HepG2 (cell line): ENCODE data around the gene KDM6B. TPM values are rescaled to one million over a fixed set of nuclear protein-coding genes. Genes with fewer than 3 reads are reported as not detected.

ENCODE experiments used
- BRD4 ChIP-seq: sonication (generic); formaldehyde crosslinking; IDR thresholded peaks from 2 replicates; pipeline ENCODE4 v1.4.0; 2020; ENCODE audit warnings: missing genetic modification reagents
- CENPT ChIP-seq: sonication (generic); formaldehyde crosslinking; IDR thresholded peaks from 2 replicates; pipeline ENCODE4 v1.8.0; 2022; ENCODE audit warnings: low read depth, mild to moderate bottlenecking, moderate library complexity, missing genetic modification reagents
- ETS1 ChIP-seq: sonication (generic); formaldehyde crosslinking; IDR thresholded peaks from 2 replicates; pipeline ENCODE4 v1.4.0; 2020; ENCODE audit warnings: missing genetic modification reagents
- IRF1 ChIP-seq: sonication (generic); formaldehyde crosslinking; IDR thresholded peaks from 2 replicates; pipeline ENCODE4 v1.4.0; 2020; ENCODE audit warnings: low read depth, mild to moderate bottlenecking, missing genetic modification reagents
- NFE2L1 ChIP-seq: sonication (generic); formaldehyde crosslinking; IDR thresholded peaks from 2 replicates; pipeline ENCODE4 v1.4.0; 2020; ENCODE audit warnings: missing genetic modification reagents, mild to moderate bottlenecking, borderline replicate concordance
- RCOR2 ChIP-seq: IDR thresholded peaks from 2 replicates; pipeline ENCODE4 v1.6.1; 2016; ENCODE audit warnings: missing biosample characterization, missing genetic modification reagents
- RELA ChIP-seq: sonication (generic); formaldehyde crosslinking; IDR thresholded peaks from 2 replicates; pipeline ENCODE4 v1.4.0; 2020; ENCODE audit warnings: missing genetic modification reagents
- SAP130 ChIP-seq: IDR thresholded peaks from 2 replicates; pipeline ENCODE4 v1.6.1; 2016; ENCODE audit warnings: low read depth
- SMC3 ChIP-seq: IDR thresholded peaks from 2 replicates; pipeline ENCODE4 v1.6.1; 2011; ENCODE audit warnings: low read length, improper control_type of control experiment
- SSRP1 ChIP-seq: IDR thresholded peaks from 2 replicates; pipeline ENCODE4 v1.6.1; 2016; ENCODE audit warnings: control low read depth
- TP53 ChIP-seq: sonication (generic); formaldehyde crosslinking; conservative IDR thresholded peaks from 2 replicates; pipeline ENCODE4 v1.4.0; 2020; ENCODE audit warnings: missing genetic modification reagents
- ZFP90 ChIP-seq: sonication (generic); formaldehyde crosslinking; IDR thresholded peaks from 2 replicates; pipeline ENCODE4 v1.8.0; 2022; ENCODE audit warnings: missing genetic modification reagents, mild to moderate bottlenecking, inconsistent platforms, borderline replicate concordance
- ZNF230 ChIP-seq: sonication (generic); formaldehyde crosslinking; IDR thresholded peaks from 2 replicates; pipeline ENCODE4 v1.4.0; 2020; ENCODE audit warnings: mild to moderate bottlenecking, missing genetic modification reagents
- ZNF260 ChIP-seq: sonication (generic); formaldehyde crosslinking; IDR thresholded peaks from 2 replicates; pipeline ENCODE4 v1.4.0; 2020; ENCODE audit warnings: missing genetic modification reagents, low read depth, mild to moderate bottlenecking, borderline replicate concordance
- ZNF367 ChIP-seq: sonication (generic); formaldehyde crosslinking; IDR thresholded peaks from 2 replicates; pipeline ENCODE4 v1.4.0; 2020; ENCODE audit warnings: missing genetic modification reagents, borderline replicate concordance
- ZNF414 ChIP-seq: sonication (generic); formaldehyde crosslinking; IDR thresholded peaks from 2 replicates; pipeline ENCODE4 v1.5.0; 2020; ENCODE audit warnings: missing genetic modification reagents
- ZNF543 ChIP-seq: sonication (generic); formaldehyde crosslinking; IDR thresholded peaks from 2 replicates; pipeline ENCODE4 v1.4.0; 2020; ENCODE audit warnings: mild to moderate bottlenecking, missing genetic modification reagents
- ZNF547 ChIP-seq: sonication (generic); formaldehyde crosslinking; IDR thresholded peaks from 2 replicates; pipeline ENCODE4 v1.5.1; 2020; ENCODE audit warnings: mild to moderate bottlenecking, missing genetic modification reagents
- ZNF646 ChIP-seq: sonication (generic); formaldehyde crosslinking; IDR thresholded peaks from 2 replicates; pipeline ENCODE4 v1.9.0; 2021; ENCODE audit warnings: mild to moderate bottlenecking, missing genetic modification reagents
- ZNF768 ChIP-seq: sonication (generic); formaldehyde crosslinking; IDR thresholded peaks from 2 replicates; pipeline ENCODE4 v1.4.0; 2020; ENCODE audit warnings: missing genetic modification reagents
- polyA plus RNA-seq, 8 experiments: library from polyadenylated mRNA; depleted of rRNA in 3 of 8; stranded (reverse) in 7 of 8; unstranded in 1 of 8; fragments of >200 nt; fragmentation: Illumina TruSeq in 4 of 8; extraction: Trizol in 4 of 8; gene quantifications; 2 replicates each; pipeline versions ENCODE4 v1.2.1 to v1.2.3, GENCODE V29; 2011 to 2016; ENCODE audit warnings: low read depth in 4 of 8, missing spikeins in 1 of 8, mixed read lengths in 1 of 8; ENCODE audit not compliant: insufficient read depth in 1 of 8
- total RNA-seq, 5 experiments: library from RNA; depleted of rRNA; stranded (reverse); fragments of >200 nt; fragmentation: Illumina TruSeq; extraction: Trizol; gene quantifications; 2 replicates each; pipeline ENCODE4 v1.2.3, GENCODE V29; 2016; ENCODE audit warnings: low read depth in 1 of 5

Gene KDM6B
- total and polyA plus RNA-seq, 2 of the 13 experiments (the other 11 are each of a cell fraction or from before 2014, with no cell fraction given) = 1.3 to 2.1 TPM

GRCh38 chr17:7836596-7837407 is 2.8 kb downstream of the KDM6B start (continued):
- TF ChIP-seq ZNF646 (CRISPR knock-in tag) = peak; percentile 69
- TF ChIP-seq ZNF543 (CRISPR knock-in tag) = no peak; the same call in 1 of the 2 replicates
- TF ChIP-seq ZNF230 (CRISPR knock-in tag) = no peak
- TF ChIP-seq ZNF367 (CRISPR knock-in tag) = no peak; the same call in 1 of the 2 replicates
- no peak for TF ChIP-seq TP53 (CRISPR knock-in tag)
- TF ChIP-seq CENPT (CRISPR knock-in tag) = no peak
- TF ChIP-seq NFE2L1 (CRISPR knock-in tag) = no peak
- no peak for TF ChIP-seq ZNF547 (CRISPR knock-in tag)
- peak; percentile 73; the same call in 1 of the 2 replicates for TF ChIP-seq RCOR2 (CRISPR knock-in tag)
- TF ChIP-seq ZNF414 = peak; percentile 99
- TF ChIP-seq ZNF768 (CRISPR knock-in tag) = 0 out of 2 replicates have a peak, but pooled peaks have one; percentile 33
- TF ChIP-seq SSRP1 = peak; percentile 93
- no peak for TF ChIP-seq ZNF260 (CRISPR knock-in tag)
- no peak for TF ChIP-seq BRD4 (CRISPR knock-in tag)
- TF ChIP-seq ZFP90 (CRISPR knock-in tag) = peak; percentile 11; the same call in 1 of the 2 replicates
- peak; percentile 14; the same call in 1 of the 2 replicates for TF ChIP-seq SMC3
- peak; percentile 98 for TF ChIP-seq SAP130 (CRISPR knock-in tag)
- TF ChIP-seq ETS1 (CRISPR knock-in tag) = no peak
- TF ChIP-seq RELA = no peak
- TF ChIP-seq IRF1 = no peak; the same call in 1 of the 2 replicates
